Hepatocyte (in vitro differentiated cells): Measurements from ENCODE around the gene MYADML2. TPM values are rescaled to one million over a fixed set of nuclear protein-coding genes. Genes with fewer than 3 reads are reported as not detected.
"Not testable (repeated sequence)": the region's sequence is repeated elsewhere in the genome, so short reads cannot be mapped to it uniquely, and the experiment has no call there.

Experiments
- DNase-seq: peaks from one replicate; pipeline ENCODE4 v3.0.0-alpha.2; 2016; ENCODE audit warnings: low spot score
- H2AFZ ChIP-seq: fragments of 200-600 bp; sonication (generic); 2 replicates; pipeline ENCODE4 v1.6.0; 2016; ENCODE audit warnings: antibody characterized with exemption, mild to moderate bottlenecking
- H3K27ac ChIP-seq: fragments of 200-600 bp; sonication (generic); 2 replicates; pipeline ENCODE4 v1.5.1; 2016; ENCODE audit warnings: mild to moderate bottlenecking
- H3K27me3 ChIP-seq: fragments of 200-600 bp; sonication (generic); 2 replicates; pipeline ENCODE4 v1.6.1; 2016
- H3K36me3 ChIP-seq: fragments of 200-600 bp; sonication (generic); replicated peaks from 2 replicates; pipeline ENCODE4 v1.5.1; 2016; ENCODE audit warnings: low read depth; ENCODE audit not compliant: insufficient read depth
- H3K4me1 ChIP-seq: fragments of 200-600 bp; sonication (generic); 2 replicates; pipeline ENCODE4 v1.5.1; 2016; ENCODE audit warnings: mild to moderate bottlenecking, moderate library complexity; ENCODE audit not compliant: insufficient read depth
- H3K4me2 ChIP-seq: fragments of 200-600 bp; sonication (generic); 2 replicates; pipeline ENCODE4 v1.6.0; 2016
- H3K4me3 ChIP-seq: fragments of 200-600 bp; sonication (generic); 2 replicates; pipeline ENCODE4 v1.5.1; 2016; ENCODE audit warnings: mild to moderate bottlenecking
- H3K79me2 ChIP-seq: fragments of 200-600 bp; sonication (generic); 2 replicates; pipeline ENCODE4 v1.6.0; 2017; ENCODE audit warnings: mild to moderate bottlenecking
- H3K9me2 ChIP-seq: fragments of 200-600 bp; sonication (generic); replicated peaks from 2 replicates; pipeline ENCODE4 v1.6.0; 2017; ENCODE audit warnings: mild to moderate bottlenecking; ENCODE audit not compliant: insufficient read depth
- H3K9me3 ChIP-seq: fragments of 200-600 bp; sonication (generic); 2 replicates; pipeline ENCODE4 v1.5.1; 2016; ENCODE audit warnings: low read depth, mild to moderate bottlenecking
- H4K20me1 ChIP-seq: fragments of 200-600 bp; sonication (generic); 2 replicates; pipeline ENCODE4 v1.6.0; 2016; ENCODE audit warnings: mild to moderate bottlenecking; ENCODE audit not compliant: insufficient read depth, poor library complexity, severe bottlenecking
- EZH2 ChIP-seq: fragments of 200-600 bp; sonication (generic); IDR thresholded peaks from 2 replicates; pipeline ENCODE4 v1.6.1; 2016; ENCODE audit warnings: antibody characterized with exemption, mild to moderate bottlenecking, borderline replicate concordance
- EZH2phosphoT487 ChIP-seq: fragments of 200-600 bp; sonication (generic); IDR thresholded peaks from one replicate; pipeline ENCODE4 v1.6.1; 2018; ENCODE audit warnings: antibody characterized with exemption, mild to moderate bottlenecking, low read depth, moderate library complexity; ENCODE audit not compliant: unreplicated experiment, severe bottlenecking
- WGBS: methylation state at CpG from one replicate; pipeline ENCODE4 v1.1.6; 2016; ENCODE audit warnings: low lambda C conversion rate; ENCODE audit errors: missing lambda C conversion rate; 5-methylcytosine and 5-hydroxymethylcytosine counted together
- polyA plus RNA-seq: library from polyadenylated mRNA; unstranded; fragments of >200 nt; fragmentation: Nextera tagmentation; extraction: Ambion mirVana; gene quantifications from 2 replicates; pipeline ENCODE4 v1.2.1, GENCODE V29; 2016
- total RNA-seq: library from RNA; depleted of rRNA; stranded (reverse); fragments of >200 nt; gene quantifications from 2 replicates; pipeline ENCODE4 v1.2.3, GENCODE V29; 2014
- TF ChIP-seq, protein P1 (sequence below): fragments of 200-600 bp; sonication (generic); IDR thresholded peaks from 2 replicates; pipeline ENCODE4 v1.5.1; 2016; ENCODE audit warnings: antibody characterized with exemption, mild to moderate bottlenecking; ENCODE audit not compliant: poor library complexity

MYADML2 gene
- total and polyA plus RNA-seq, 2 experiments from 2014 or later, result 0.06 TPM; not detected in 1

DNA sequence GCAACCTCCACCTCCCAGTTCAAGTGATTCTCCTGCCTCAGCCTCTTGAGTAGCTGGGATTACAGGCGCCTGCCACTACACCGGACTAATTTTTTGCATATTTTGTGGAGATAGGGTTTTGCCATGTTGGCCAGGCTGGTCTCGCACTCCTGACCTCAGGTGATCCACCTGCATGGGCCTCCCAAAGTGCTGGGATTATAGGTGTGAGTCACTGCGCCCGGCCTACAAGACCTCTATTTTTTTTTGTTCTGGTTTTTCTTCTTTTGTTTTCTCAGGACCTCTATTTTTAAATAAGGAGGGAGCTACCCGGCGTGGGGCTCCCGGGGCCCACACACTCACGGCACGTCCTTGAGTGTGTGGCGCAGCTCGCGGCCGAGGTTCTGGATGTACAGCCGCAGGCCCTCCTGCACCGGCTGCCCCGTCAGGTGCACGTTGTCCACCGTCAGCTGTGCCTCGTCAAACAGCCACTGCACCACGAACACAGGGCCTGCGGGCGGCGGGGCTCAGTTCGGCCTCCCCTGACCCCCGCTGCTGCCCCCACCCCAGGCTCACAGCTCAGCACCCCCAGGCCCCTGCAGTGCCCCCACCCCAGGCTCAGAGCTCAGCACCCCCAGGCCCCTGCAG lies 8.1 kb upstream of the MYADML2 start:
- 87% methylated on average over 17 of the region's 26 CpGs for WGBS
- Histone ChIP-seq H2AFZ (no peak overlapping the region), H3K27ac (no peak overlapping the region), H3K27me3 (peaks cover 24% of the 10 kb centered on the region), H3K79me2 (no peaks in the 10 kb centered on the region), H3K9me3 (no peaks in the 10 kb centered on the region), H4K20me1 (no peaks in the 10 kb centered on the region), H3K36me3 (no peaks in the 10 kb centered on the region), H3K4me2 (no peak overlapping the region), H3K4me3 (no peak overlapping the region), H3K4me1 (peaks cover 7% of the 10 kb centered on the region), H3K9me2 (no peaks in the 10 kb centered on the region)
- TF ChIP-seq EZH2 (no peak), EZH2phosphoT487 (no peak)
- TF ChIP-seq, protein P1, sequence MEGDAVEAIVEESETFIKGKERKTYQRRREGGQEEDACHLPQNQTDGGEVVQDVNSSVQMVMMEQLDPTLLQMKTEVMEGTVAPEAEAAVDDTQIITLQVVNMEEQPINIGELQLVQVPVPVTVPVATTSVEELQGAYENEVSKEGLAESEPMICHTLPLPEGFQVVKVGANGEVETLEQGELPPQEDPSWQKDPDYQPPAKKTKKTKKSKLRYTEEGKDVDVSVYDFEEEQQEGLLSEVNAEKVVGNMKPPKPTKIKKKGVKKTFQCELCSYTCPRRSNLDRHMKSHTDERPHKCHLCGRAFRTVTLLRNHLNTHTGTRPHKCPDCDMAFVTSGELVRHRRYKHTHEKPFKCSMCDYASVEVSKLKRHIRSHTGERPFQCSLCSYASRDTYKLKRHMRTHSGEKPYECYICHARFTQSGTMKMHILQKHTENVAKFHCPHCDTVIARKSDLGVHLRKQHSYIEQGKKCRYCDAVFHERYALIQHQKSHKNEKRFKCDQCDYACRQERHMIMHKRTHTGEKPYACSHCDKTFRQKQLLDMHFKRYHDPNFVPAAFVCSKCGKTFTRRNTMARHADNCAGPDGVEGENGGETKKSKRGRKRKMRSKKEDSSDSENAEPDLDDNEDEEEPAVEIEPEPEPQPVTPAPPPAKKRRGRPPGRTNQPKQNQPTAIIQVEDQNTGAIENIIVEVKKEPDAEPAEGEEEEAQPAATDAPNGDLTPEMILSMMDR, result no peak
- no peak for DNase-seq

DNA sequence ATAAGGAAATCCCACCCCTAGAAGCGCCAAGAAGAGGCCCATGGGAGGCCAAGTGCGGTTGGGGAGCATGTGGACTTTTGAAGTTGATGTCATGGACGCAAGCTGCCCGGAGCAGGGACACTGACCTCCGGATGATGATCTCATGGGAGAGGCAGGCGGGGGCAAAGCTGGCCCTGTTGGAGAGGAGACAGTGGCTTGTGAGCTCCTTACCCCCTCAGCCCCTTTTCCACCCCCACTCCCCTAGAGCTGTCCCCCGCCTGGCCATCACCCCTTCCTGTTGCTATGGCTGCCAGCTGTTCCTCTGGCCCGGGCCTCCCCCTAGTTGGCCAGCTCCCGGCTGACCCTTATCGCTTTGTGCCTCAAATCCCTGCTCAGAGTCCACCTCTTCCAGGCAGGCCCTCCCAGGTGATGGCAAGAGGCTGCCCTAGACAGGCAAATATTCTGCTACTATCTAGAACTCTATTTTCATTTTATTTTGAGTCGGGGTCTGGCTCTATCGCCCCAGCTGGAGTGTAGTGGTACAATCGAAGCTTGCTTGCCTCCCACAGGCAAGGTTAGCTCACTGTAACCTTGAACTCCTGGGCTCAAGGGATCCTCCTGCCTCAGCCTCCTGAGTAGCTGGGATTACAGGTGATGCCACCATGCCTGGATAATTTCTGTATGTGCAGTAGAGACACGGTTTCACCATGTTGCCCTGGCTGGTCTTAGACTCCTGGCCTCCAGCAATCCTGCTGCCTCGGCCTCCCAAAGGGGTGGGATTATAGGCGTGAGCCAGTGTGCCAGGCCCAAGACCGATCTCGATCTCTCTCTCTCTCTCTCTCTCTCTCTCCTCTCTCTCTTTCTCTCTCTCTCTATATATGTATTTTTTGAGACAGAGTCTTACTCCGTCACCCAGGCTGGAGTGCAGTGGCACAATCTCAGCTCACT lies 7.4 kb upstream of the MYADML2 start:
- no peaks in the 10 kb centered on the region for H3K36me3 ChIP-seq
- WGBS, result 86% methylated on average over 19 of the region's 19 CpGs
- no peak for DNase-seq
- no peak overlapping the region for H3K4me2 ChIP-seq
- peaks cover 19% of the 10 kb centered on the region for H3K27me3 ChIP-seq
- H3K27ac ChIP-seq, result no peak overlapping the region
- H3K4me1 ChIP-seq, result peaks cover 2% of the 10 kb centered on the region
- no peaks in the 10 kb centered on the region for H3K79me2 ChIP-seq
- no peak overlapping the region for H2AFZ ChIP-seq
- H3K4me3 ChIP-seq, result no peak overlapping the region
- no peaks in the 10 kb centered on the region for H3K9me3 ChIP-seq
- no peaks in the 10 kb centered on the region for H3K9me2 ChIP-seq
- H4K20me1 ChIP-seq, result no peaks in the 10 kb centered on the region
- TF ChIP-seq, protein P1, result no peak

DNA sequence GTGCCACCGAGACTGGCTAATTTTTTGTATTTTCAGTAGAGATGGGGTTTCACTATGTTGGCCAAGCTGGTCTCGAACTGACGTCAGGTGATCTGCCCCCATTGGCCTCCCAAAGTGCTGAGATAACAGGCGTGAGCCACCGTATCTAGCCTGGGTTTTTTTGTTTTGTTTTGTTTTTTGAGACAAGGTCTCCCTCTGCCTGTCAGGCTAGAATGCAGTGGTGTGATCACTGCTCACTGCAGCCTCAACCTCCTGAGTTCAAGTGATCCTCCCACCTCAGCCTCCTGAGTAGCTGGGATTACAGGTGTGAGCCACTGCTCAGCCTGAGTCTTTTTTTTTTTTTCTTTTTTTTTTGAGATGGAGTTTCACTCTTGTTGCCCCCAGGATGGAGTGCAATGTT lies 6.4 kb upstream of the MYADML2 start:
- H3K27ac ChIP-seq, DNase-seq, H3K4me3 ChIP-seq, H3K4me1 ChIP-seq, H3K79me2 ChIP-seq, H2AFZ ChIP-seq, H3K4me2 ChIP-seq, H4K20me1 ChIP-seq, H3K27me3 ChIP-seq, H3K9me3 ChIP-seq, H3K36me3 ChIP-seq, H3K9me2 ChIP-seq: not testable (repeated sequence)
- WGBS, result 78% methylated on average over 5 of the region's 5 CpGs

DNA sequence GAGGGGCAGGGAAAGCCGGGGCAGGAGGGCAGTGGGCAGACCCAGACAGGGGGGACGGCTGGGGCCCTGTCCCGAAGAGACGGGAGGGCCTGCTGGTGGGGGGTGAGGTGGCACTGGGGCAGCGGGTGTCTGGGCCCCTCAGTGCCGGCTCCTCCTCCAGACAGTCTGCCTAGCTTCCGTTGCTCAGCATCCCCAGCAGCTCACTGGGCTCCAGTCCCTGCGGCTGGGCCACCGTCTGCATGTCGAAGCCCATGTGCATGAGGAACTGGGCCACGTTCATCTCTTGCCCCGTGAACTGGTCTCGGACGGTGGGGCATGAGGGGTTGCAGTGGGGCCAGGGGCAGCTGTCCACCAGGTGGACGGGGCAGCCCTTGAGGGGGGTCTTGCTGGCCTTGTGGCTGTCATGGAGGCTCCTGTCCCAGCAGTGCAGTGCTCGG lies 5.8 kb upstream of the MYADML2 start:
- Histone ChIP-seq H3K36me3 (no peaks in the 10 kb centered on the region), H3K4me3 (no peak overlapping the region), H3K27me3 (peaks cover 3% of the 10 kb centered on the region), H4K20me1 (no peaks in the 10 kb centered on the region), H3K4me1 (no peaks in the 10 kb centered on the region), H3K79me2 (no peaks in the 10 kb centered on the region), H3K9me3 (no peaks in the 10 kb centered on the region), H3K27ac (no peak overlapping the region), H3K4me2 (no peak overlapping the region), H3K9me2 (no peaks in the 10 kb centered on the region), H2AFZ (no peak overlapping the region)
- WGBS, result 89% methylated on average over 14 of the region's 16 CpGs
- no peak for TF ChIP-seq EZH2phosphoT487
- TF ChIP-seq, protein P1, result no peak
- TF ChIP-seq EZH2, result no peak
- no peak for DNase-seq
